Karpas-422 (cell line): Measurements from ENCODE around the gene TMEM185B. TPM values are rescaled to one million over a fixed set of nuclear protein-coding genes. Genes with fewer than 3 reads are reported as not detected.
A peak's percentile ranks its signal among the peaks of the same experiment; 100 is the strongest.
"Not testable (repeated sequence)": the region's sequence is repeated elsewhere in the genome, so short reads cannot be mapped to it uniquely, and the experiment has no call there.

Experiments used
- DNase-seq: peaks from one replicate; pipeline ENCODE4 v3.0.0-alpha.2; 2015
- H2AFZ ChIP-seq: fragments of 200-600 bp; sonication (generic); 2 replicates; pipeline ENCODE4 v1.6.1; 2014; ENCODE audit warnings: antibody characterized with exemption, low read length, mixed read lengths
- H3K27ac ChIP-seq: fragments of 200-600 bp; sonication (generic); 2 replicates; pipeline ENCODE4 v1.5.1; 2014; ENCODE audit warnings: mild to moderate bottlenecking, low read length, moderate library complexity
- H3K27me3 ChIP-seq: fragments of 200-600 bp; sonication (generic); 2 replicates; pipeline ENCODE4 v1.6.1; 2014; ENCODE audit warnings: low read length, mixed read lengths
- H3K36me3 ChIP-seq: fragments of 200-600 bp; sonication (generic); 2 replicates; pipeline ENCODE4 v1.6.1; 2014; ENCODE audit warnings: low read length, mixed read lengths; ENCODE audit not compliant: insufficient read depth
- H3K4me1 ChIP-seq: fragments of 200-600 bp; sonication (generic); 2 replicates; pipeline ENCODE4 v1.6.1; 2014; ENCODE audit warnings: mild to moderate bottlenecking, low read length, mixed read lengths
- H3K4me2 ChIP-seq: fragments of 200-600 bp; sonication (generic); 2 replicates; pipeline ENCODE4 v1.6.1; 2014; ENCODE audit warnings: low read length, low read depth, mild to moderate bottlenecking; ENCODE audit not compliant: poor library complexity, severe bottlenecking
- H3K4me3 ChIP-seq: fragments of 200-600 bp; sonication (generic); 2 replicates; pipeline ENCODE4 v1.5.1; 2014; ENCODE audit warnings: mild to moderate bottlenecking, antibody characterized with exemption, low read length, mixed read lengths
- H3K79me2 ChIP-seq: fragments of 200-600 bp; sonication (generic); 2 replicates; pipeline ENCODE4 v1.6.1; 2014; ENCODE audit warnings: mild to moderate bottlenecking, low read length, mixed read lengths
- H3K9ac ChIP-seq: fragments of 200-600 bp; sonication (generic); 2 replicates; pipeline ENCODE4 v1.6.0; 2014; ENCODE audit warnings: low read length
- H3K9me2 ChIP-seq: fragments of 200-600 bp; sonication (generic), shearing (Covaris generic); replicated peaks from 2 replicates; pipeline ENCODE4 v1.6.0; 2014; ENCODE audit warnings: mild to moderate bottlenecking, low read length, moderate library complexity; ENCODE audit not compliant: insufficient read depth
- H3K9me3 ChIP-seq: fragments of 300-700, 200-600 bp; sonication (generic); 2 replicates; pipeline ENCODE4 v1.6.1; 2014; ENCODE audit warnings: low read length, mixed read lengths
- H4K20me1 ChIP-seq: fragments of 200-600 bp; sonication (generic); 2 replicates; pipeline ENCODE4 v1.6.1; 2014; ENCODE audit warnings: mild to moderate bottlenecking, antibody characterized with exemption, low read length, low read depth; ENCODE audit not compliant: insufficient read depth
- total RNA-seq: library from RNA; depleted of rRNA; stranded (reverse); fragments of >200 nt; shearing (Covaris generic); gene quantifications from 2 replicates; pipeline ENCODE4 v1.2.3, GENCODE V29; 2014; ENCODE audit warnings: low replicate concordance

The TMEM185B gene
- total RNA-seq, 1 experiment from 2014 or later = 13.0 TPM

- no peaks in the 10 kb centered on the region for H3K36me3 ChIP-seq
- no peak overlapping the region for H3K4me3 ChIP-seq
- DNase-seq = no peak
- H3K9me2 ChIP-seq = no peaks in the 10 kb centered on the region
- peaks cover 21% of the 10 kb centered on the region for H3K4me1 ChIP-seq
- no peak overlapping the region for H3K4me2 ChIP-seq
- H3K79me2 ChIP-seq = no peaks in the 10 kb centered on the region
- H3K9ac ChIP-seq = no peak overlapping the region
- H3K27me3 ChIP-seq = no peaks in the 10 kb centered on the region
- 0 out of 2 replicates have a peak, but pooled peaks cover 3% of the 10 kb centered on the region for H3K9me3 ChIP-seq
- H3K27ac ChIP-seq = no peak overlapping the region
- H4K20me1 ChIP-seq = peaks cover 19% of the 10 kb centered on the region
- H2AFZ ChIP-seq = no peak overlapping the region
These were observed 39.0 kb upstream of the TMEM185B start for GRCh38 chr2:120262150-120262549.

- H3K79me2 ChIP-seq = no peaks in the 10 kb centered on the region
- no peak overlapping the region for H2AFZ ChIP-seq
- no peaks in the 10 kb centered on the region for H3K27me3 ChIP-seq
- H3K9me3 ChIP-seq = 0 out of 2 replicates have a peak, but pooled peaks cover 3% of the 10 kb centered on the region
- peaks cover 19% of the 10 kb centered on the region for H4K20me1 ChIP-seq
- H3K4me2 ChIP-seq = no peak overlapping the region
- H3K4me1 ChIP-seq = peaks cover 21% of the 10 kb centered on the region
- no peak overlapping the region for H3K9ac ChIP-seq
- H3K9me2 ChIP-seq = no peaks in the 10 kb centered on the region
- H3K27ac ChIP-seq = no peak overlapping the region
- H3K36me3 ChIP-seq = no peaks in the 10 kb centered on the region
- no peak overlapping the region for H3K4me3 ChIP-seq
- DNase-seq = no peak
These were observed 38.3 kb upstream of the TMEM185B start for GRCh38 chr2:120261387-120262006.

- H4K20me1 ChIP-seq = peaks cover 16% of the 10 kb centered on the region
- no peaks in the 10 kb centered on the region for H3K27me3 ChIP-seq
These were observed 37.5 kb upstream of the TMEM185B start for GRCh38 chr2:120260736-120261135.

GRCh38 chr2:120259939-120260338 is 36.7 kb upstream of the TMEM185B start:
- H3K79me2 ChIP-seq, DNase-seq: not testable (repeated sequence)

More at GRCh38 chr2:120260736-120261135, 37.5 kb upstream of the TMEM185B start:
- Histone ChIP-seq H3K9me2 (no peaks in the 10 kb centered on the region), H3K4me2 (no peak overlapping the region), H3K9me3 (0 out of 2 replicates have a peak, but pooled peaks cover 3% of the 10 kb centered on the region), H3K36me3 (no peaks in the 10 kb centered on the region), H3K27ac (no peak overlapping the region), H2AFZ (no peak overlapping the region), H3K9ac (no peak overlapping the region), H3K4me3 (no peak overlapping the region), H3K4me1 (peaks cover 20% of the 10 kb centered on the region), H3K79me2 (no peaks in the 10 kb centered on the region)
- DNase-seq = no peak

GRCh38 chr2:120258196-120258595 is 35.0 kb upstream of the TMEM185B start:
- H3K36me3 ChIP-seq = no peaks in the 10 kb centered on the region
- no peak for DNase-seq
- H3K4me2 ChIP-seq = no peak overlapping the region
- H3K9me2 ChIP-seq = no peaks in the 10 kb centered on the region
- no peak overlapping the region for H3K4me3 ChIP-seq
- 0 out of 2 replicates have a peak, but pooled peaks cover 3% of the 10 kb centered on the region for H3K9me3 ChIP-seq
- peaks cover 10% of the 10 kb centered on the region; the same call in 1 of the 2 replicates for H4K20me1 ChIP-seq
- no peak overlapping the region for H3K9ac ChIP-seq
- H3K4me1 ChIP-seq = peaks cover 18% of the 10 kb centered on the region
- H3K79me2 ChIP-seq = no peaks in the 10 kb centered on the region
- H3K27ac ChIP-seq = no peak overlapping the region
- H3K27me3 ChIP-seq = no peaks in the 10 kb centered on the region
- H2AFZ ChIP-seq = no peak overlapping the region

More at GRCh38 chr2:120259939-120260338, 36.7 kb upstream of the TMEM185B start:
- H2AFZ ChIP-seq, H3K9ac ChIP-seq, H3K4me3 ChIP-seq, H3K9me2 ChIP-seq, H3K36me3 ChIP-seq, H3K9me3 ChIP-seq, H3K27me3 ChIP-seq, H3K4me2 ChIP-seq, H3K27ac ChIP-seq: not testable (repeated sequence)
- Histone ChIP-seq H3K4me1 (peaks cover 13% of the 10 kb centered on the region), H4K20me1 (peaks cover 14% of the 10 kb centered on the region)

- Histone ChIP-seq H3K9me3 (0 out of 2 replicates have a peak, but pooled peaks cover 3% of the 10 kb centered on the region), H3K9me2 (no peaks in the 10 kb centered on the region), H3K4me1 (peaks cover 20% of the 10 kb centered on the region), H3K4me3 (no peak overlapping the region), H4K20me1 (peaks cover 10% of the 10 kb centered on the region; the same call in 1 of the 2 replicates), H3K36me3 (no peaks in the 10 kb centered on the region), H3K9ac (no peak overlapping the region), H3K27me3 (no peaks in the 10 kb centered on the region), H3K27ac (no peak overlapping the region), H3K4me2 (no peak overlapping the region), H2AFZ (no peak overlapping the region), H3K79me2 (no peaks in the 10 kb centered on the region)
- peak; percentile 22 for DNase-seq
These were observed 34.3 kb upstream of the TMEM185B start for GRCh38 chr2:120257522-120257921.

GRCh38 chr2:120256651-120257000 is 33.4 kb upstream of the TMEM185B start:
- H3K4me2 ChIP-seq = no peak overlapping the region
- H3K36me3 ChIP-seq = no peaks in the 10 kb centered on the region
- no peaks in the 10 kb centered on the region for H3K79me2 ChIP-seq

GRCh38 chr2:120255986-120256650 is 32.9 kb upstream of the TMEM185B start:
- no peaks in the 10 kb centered on the region for H3K36me3 ChIP-seq
- H3K27me3 ChIP-seq = no peaks in the 10 kb centered on the region
- 0 out of 2 replicates have a peak, but pooled peaks cover 3% of the 10 kb centered on the region for H3K9me3 ChIP-seq
- no peak overlapping the region for H3K27ac ChIP-seq
- no peak overlapping the region for H2AFZ ChIP-seq
- H3K9ac ChIP-seq = no peak overlapping the region
- H3K79me2 ChIP-seq = no peaks in the 10 kb centered on the region
- peaks cover 17% of the 10 kb centered on the region for H3K4me1 ChIP-seq
- no peak overlapping the region for H3K4me2 ChIP-seq
- no peaks in the 10 kb centered on the region for H4K20me1 ChIP-seq
- no peaks in the 10 kb centered on the region for H3K9me2 ChIP-seq
- no peak overlapping the region for H3K4me3 ChIP-seq
- peak; percentile 28 for DNase-seq

More at GRCh38 chr2:120256651-120257000, 33.4 kb upstream of the TMEM185B start:
- Histone ChIP-seq H3K27ac (no peak overlapping the region), H2AFZ (no peak overlapping the region), H3K9me3 (0 out of 2 replicates have a peak, but pooled peaks cover 3% of the 10 kb centered on the region), H3K27me3 (no peaks in the 10 kb centered on the region), H4K20me1 (peaks cover under 1% of the 10 kb centered on the region; the same call in 1 of the 2 replicates), H3K4me1 (peaks cover 22% of the 10 kb centered on the region), H3K9ac (no peak overlapping the region), H3K4me3 (no peak overlapping the region), H3K9me2 (no peaks in the 10 kb centered on the region)
- no peak for DNase-seq
